ENCODE results near the gene BAZ2B.

GRCh38 chr2:159501743-159502142 lies 114.6 kb downstream of the BAZ2B start:
- TF ChIP-seq CTCF (conservative IDR thresholded peaks at IDR 0.05; ENCODE audit: low read length) (no peak), EZH2phosphoT487 (IDR thresholded peaks at IDR 0.05; ENCODE audit: borderline replicate concordance) (no peak)

Measured in Loucy (cell line).